Psoas muscle (tissue), 8 donors: ENCODE data around the gene RELA. TPM values are rescaled to one million over a fixed set of nuclear protein-coding genes. Genes with fewer than 3 reads are reported as not detected.

Experiments
- ATAC-seq, 4 donors: fragments of 200-7000 bp; cut with Tn5 transposase; one replicate each; pipeline ENCODE4 v1.9.1; 2020; ENCODE audit warnings: moderate library complexity in 3 of 4, mild to moderate bottlenecking in 2 of 4
- DNase-seq, 2 donors: peaks; one replicate each; pipeline ENCODE4 v3.0.0-alpha.2; 2020
- H3K27ac ChIP-seq: fragments of 200-600 bp; one replicate; pipeline ENCODE4 v1.8.0; 2022
- H3K27me3 ChIP-seq, 3 donors: fragments of 200-600 bp in 1 of 3; one replicate each; pipeline versions ENCODE4 v1.6.1 to v1.8.0; 2013 to 2022; ENCODE audit warnings: low read length in 2 of 3, mild to moderate bottlenecking in 2 of 3, moderate library complexity in 1 of 3; ENCODE audit not compliant: insufficient read depth in 3 of 3
- H3K36me3 ChIP-seq, 2 donors: fragments of 200-600 bp in 1 of 2; one replicate each; pipeline versions ENCODE4 v1.6.1 to v1.8.0; 2013 to 2022; ENCODE audit warnings: low read depth in 1 of 2, mild to moderate bottlenecking in 1 of 2, moderate library complexity in 1 of 2; ENCODE audit not compliant: insufficient read depth in 1 of 2
- H3K4me1 ChIP-seq: fragments of 200-600 bp; one replicate; pipeline ENCODE4 v1.8.0; 2022
- H3K4me3 ChIP-seq: fragments of 200-600 bp; one replicate; pipeline ENCODE4 v1.8.0; 2022; ENCODE audit warnings: mild to moderate bottlenecking
- H3K9me3 ChIP-seq: fragments of 200-600 bp; one replicate; pipeline ENCODE4 v1.8.0; 2022
- CTCF ChIP-seq: fragments of 200-600 bp; IDR thresholded peaks from one replicate; pipeline ENCODE4 v1.8.0; 2022; ENCODE audit warnings: antibody characterized with exemption
- WGBS, 3 donors: extraction: QIAGEN DNeasy Blood & Tissue Kit; methylation state at CpG; one replicate each; pipeline versions ENCODE4 v1.1.6 to v1.1.7; 2013; 5-methylcytosine and 5-hydroxymethylcytosine counted together
- intact Hi-C, 2 donors: fragments of 100-400 bp; cut with DNase I; formaldehyde crosslinking; loops; one replicate each; pipeline versions ENCODE4 v1.11.0 to v1.14.2; 2022
- polyA plus RNA-seq, 3 donors: library from polyadenylated mRNA; stranded (reverse); fragments of 200-250 nt; gene quantifications; one replicate each; pipeline ENCODE4 v1.2.3, GENCODE V29; 2013
- total RNA-seq, 4 donors: library from RNA; stranded (reverse); fragmentation: NEBNext Ultra II Directional in 2 of 4; extraction: Animal tissue kit (Norgen Biotek cat#: 25700) in 2 of 4; gene quantifications; one replicate each; pipeline versions ENCODE4 v1.2.1 to v1.2.4, GENCODE V29; 2021 to 2023
- donor health status: healthy with polysubstance abuse.
- donor health status: DM: no; HTN: no; CAD: no; lungs with moderate emphysema.
- donor health status: Bipolar disorder and iron deficiency.
- donor health status: healthy.
- donor health status: DM: yes; HTN: yes; CAD: no.
- donor health status: DM: no; HTN: no; CAD: no.
- donor health status: DM: no; HTN: no; CAD: no.
- donor health status: DM: yes; HTN: yes; CAD: no.

Gene RELA
- total and polyA plus RNA-seq, 7 donors = 42.1 to 72.6 (median 64.0) TPM

DNA sequence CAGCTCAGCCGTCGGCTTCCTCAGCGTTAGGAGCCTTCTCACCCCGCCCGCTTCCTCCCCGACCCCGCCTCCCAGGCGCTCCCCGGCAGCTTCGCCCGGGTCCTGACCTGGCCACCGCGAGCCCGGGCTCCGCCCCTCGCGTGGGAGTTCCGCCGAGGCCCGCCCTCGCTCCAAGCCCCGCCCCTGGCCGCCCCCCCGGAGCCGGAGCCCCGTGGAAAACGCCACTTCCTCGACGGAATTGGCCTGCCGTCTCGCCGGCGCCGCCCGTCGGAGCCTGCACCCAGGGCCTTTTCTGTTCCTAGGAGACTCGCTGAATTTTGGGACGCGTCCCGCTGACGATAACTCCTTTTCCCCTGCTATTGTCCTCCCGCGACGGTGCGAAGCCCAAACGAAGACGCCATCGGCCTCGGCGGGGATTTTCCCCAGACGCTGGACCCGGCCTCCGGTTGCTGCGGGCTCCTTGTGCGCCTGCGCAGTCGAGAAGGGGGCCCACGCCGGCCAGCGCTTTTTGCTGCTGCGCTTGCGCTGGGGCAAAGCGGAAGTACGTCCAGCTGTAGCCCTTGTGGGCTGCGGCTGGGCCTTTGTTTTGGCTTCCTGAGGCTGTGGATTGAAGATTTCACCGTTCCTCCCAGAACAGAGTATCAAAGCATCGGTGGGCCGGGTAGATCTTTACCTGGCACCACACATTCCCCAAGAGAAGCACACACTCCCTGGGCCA lies 10.0 kb downstream of the RELA start:
- peak overlapping the region; percentile 71 for H3K4me3 ChIP-seq
- ATAC-seq = peak; percentile 82 to 90 (median 88)
- intact Hi-C loops = loop anchor here in 1 of 2 donors (5.0 kb wide), 1 partner anchor 110 kb away; no protein-coding TSS in a partner anchor
- peaks cover 0 to 2% (median 0%) of the 10 kb centered on the region in 3 donors for H3K27me3 ChIP-seq
- WGBS, 3 donors = 0 to 1% (median 1%) methylated on average over 57 to 68 of the region's 68 CpGs
- H3K36me3 ChIP-seq = peaks cover 13 to 63% of the 10 kb centered on the region in 2 donors
- peaks cover 17% of the 10 kb centered on the region for H3K4me1 ChIP-seq
- no peak for TF ChIP-seq CTCF
- no peaks in the 10 kb centered on the region for H3K9me3 ChIP-seq
- peak overlapping the region; percentile 93 for H3K27ac ChIP-seq
- peak; percentile 94 to 97 for DNase-seq

DNA sequence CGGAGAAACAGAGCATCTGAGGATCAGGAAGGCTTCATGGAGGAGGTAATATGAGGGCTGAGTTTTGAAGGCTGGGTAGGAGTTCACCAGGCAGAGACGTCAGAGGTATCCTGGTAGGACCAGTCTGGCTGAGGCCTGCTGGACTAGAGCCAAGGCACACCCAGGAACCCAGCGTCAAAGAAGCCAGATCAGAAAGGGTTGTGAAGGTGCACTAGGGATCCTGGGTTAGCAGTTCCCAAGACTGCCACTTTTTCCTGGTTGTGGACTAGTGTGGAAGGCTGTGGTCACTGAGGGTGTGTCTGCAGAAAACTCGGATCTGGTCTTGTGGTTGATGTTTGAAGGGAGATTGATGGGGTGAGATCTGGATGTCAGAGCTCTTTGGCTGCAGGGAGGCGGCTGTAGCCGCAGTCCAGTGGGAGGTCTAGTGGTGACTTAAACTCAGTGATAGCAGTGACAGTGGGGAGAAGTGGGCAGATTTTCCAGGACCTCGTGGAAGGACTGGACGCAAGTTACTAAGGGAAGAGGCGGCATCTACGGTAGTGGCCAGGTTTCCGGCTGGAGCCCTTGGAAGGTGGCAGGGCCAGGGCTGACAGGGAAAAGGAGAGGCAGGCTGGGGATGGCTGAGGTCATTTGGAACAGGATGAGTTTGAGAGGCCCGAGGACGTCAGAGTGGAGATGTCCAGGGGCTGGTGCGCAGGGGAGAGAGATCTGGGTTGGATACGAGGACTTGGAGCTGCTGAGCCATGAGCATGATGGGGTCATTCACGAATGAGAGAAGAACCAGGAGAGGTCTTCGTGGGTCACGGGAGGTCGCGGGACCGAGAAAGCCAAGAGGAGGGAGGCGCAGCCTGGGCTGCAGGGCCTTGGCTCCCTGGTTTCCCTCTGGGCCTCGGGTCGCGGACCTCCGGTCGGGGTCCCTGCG lies 10.9 kb downstream of the RELA start:
- Histone ChIP-seq H3K4me1 (peaks cover 17% of the 10 kb centered on the region), H3K27ac (peak overlapping the region; percentile 93), H3K9me3 (no peaks in the 10 kb centered on the region), H3K27me3 (peaks cover 0 to 10% (median 0%) of the 10 kb centered on the region in 3 donors), H3K4me3 (peak overlapping the region; percentile 71), H3K36me3 (peaks cover 9 to 55% of the 10 kb centered on the region in 2 donors)
- DNase-seq (peak in 1 of 2 donors; percentile 58), ATAC-seq (peak; percentile 0 to 19 (median 8))
- no peak for TF ChIP-seq CTCF
- 26 to 31% (median 30%) methylated on average over 25 to 28 of the region's 28 CpGs for whole genome bisulfite sequencing, 3 donors
- intact Hi-C loops = loop anchor here in 1 of 2 donors (5.0 kb wide), 1 partner anchor 110 kb away; no protein-coding TSS in a partner anchor

DNA sequence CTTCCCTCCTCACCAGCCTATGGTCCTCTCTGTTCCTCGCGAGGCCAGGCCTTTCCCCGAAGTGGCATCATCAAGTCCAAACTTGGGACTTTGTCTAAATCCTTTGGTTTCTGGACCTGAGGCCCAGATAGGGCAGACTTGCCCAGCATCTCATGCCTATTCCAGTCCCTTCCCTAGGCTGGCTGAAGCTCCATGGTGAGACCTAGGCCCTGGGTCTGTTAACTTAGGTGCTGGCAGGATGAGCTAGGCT lies 11.5 kb downstream of the RELA start:
- no peak overlapping the region for H3K4me3 ChIP-seq
- DNase-seq (peak in 1 of 2 donors; percentile 45), ATAC-seq (no peak)
- H3K4me1 ChIP-seq = peaks cover 17% of the 10 kb centered on the region
- 97 to 98% (median 97%) methylated on average over 3 of the region's 3 CpGs for WGBS, 3 donors
- H3K9me3 ChIP-seq = no peaks in the 10 kb centered on the region
- peaks cover 0 to 15% (median 0%) of the 10 kb centered on the region in 3 donors for H3K27me3 ChIP-seq
- TF ChIP-seq CTCF = no peak
- peaks cover 9 to 52% of the 10 kb centered on the region in 2 donors for H3K36me3 ChIP-seq
- H3K27ac ChIP-seq = peak overlapping the region; percentile 93
- intact Hi-C loops = loop anchor here in 1 of 2 donors (5.0 kb wide), 1 partner anchor 109 kb away; no protein-coding TSS in a partner anchor

GRCh38 chr11:65650547-65651338 lies 12.0 kb downstream of the RELA start:
- 67 to 70% (median 69%) methylated on average over 18 to 20 of the region's 20 CpGs for WGBS, 3 donors
- H3K9me3 ChIP-seq = no peaks in the 10 kb centered on the region
- H3K4me3 ChIP-seq = no peak overlapping the region
- intact Hi-C loops = loop anchor here in 1 of 2 donors (5.0 kb wide), 1 partner anchor 108 kb away; no protein-coding TSS in a partner anchor
- peaks cover 0 to 16% (median 0%) of the 10 kb centered on the region in 3 donors for H3K27me3 ChIP-seq
- no peak for TF ChIP-seq CTCF
- H3K4me1 ChIP-seq = peaks cover 17% of the 10 kb centered on the region
- DNase-seq (peak in 1 of 2 donors; percentile 61), ATAC-seq (no peak)
- H3K27ac ChIP-seq = peak overlapping the region; percentile 93
- peaks cover 9 to 49% of the 10 kb centered on the region in 2 donors for H3K36me3 ChIP-seq
